Measurements from ENCODE around the gene EXOSC5. TPM values are rescaled to one million over a fixed set of nuclear protein-coding genes. Genes with fewer than 3 reads are reported as not detected.

EXOSC5 gene
- total and polyA plus RNA-seq, 5 experiments from 2014 or later, result 18.3 to 88.0 (median 69.0) TPM

GRCh38 chr19:41424335-41425173 lies 27.4 kb upstream of the EXOSC5 start:
- Mint-ChIP-seq H3K36me3 (peaks cover 0 to 41% (median 7%) of the 10 kb centered on the region in 3 donors), H3K27ac (peak overlapping the region in 5 of 10 donors; percentile 6 to 75 (median 43)), H3K9me3 (no peaks in the 10 kb centered on the region), H3K4me3 (no peak overlapping the region), H3K4me1 (peaks cover 22 to 37% (median 30%) of the 10 kb centered on the region in 4 donors), H3K27me3 (no peaks in the 10 kb centered on the region)
- ATAC-seq (peak in 1 of 2 donors; percentile 16), DNase-seq (no peak)
- POLR2A ChIA-PET, result interaction anchor here (0.5 kb wide), 1 partner anchor 46 kb away, joined by 4 read pairs; no protein-coding TSS in a partner anchor

GRCh38 chr19:41422955-41423354 lies 25.8 kb upstream of the EXOSC5 start:
- Mint-ChIP-seq H3K4me3 (no peak overlapping the region), H3K27ac (no peak overlapping the region), H3K36me3 (peaks cover 0 to 56% (median 7%) of the 10 kb centered on the region in 3 donors), H3K9me3 (no peaks in the 10 kb centered on the region), H3K27me3 (no peaks in the 10 kb centered on the region), H3K4me1 (peaks cover 16 to 24% (median 18%) of the 10 kb centered on the region in 4 donors)
- POLR2A ChIA-PET, result interaction anchor here (0.7 kb wide), 1 partner anchor 24 kb away, joined by 4 read pairs; no protein-coding TSS in a partner anchor
- ATAC-seq (no peak), DNase-seq (no peak)

DNA sequence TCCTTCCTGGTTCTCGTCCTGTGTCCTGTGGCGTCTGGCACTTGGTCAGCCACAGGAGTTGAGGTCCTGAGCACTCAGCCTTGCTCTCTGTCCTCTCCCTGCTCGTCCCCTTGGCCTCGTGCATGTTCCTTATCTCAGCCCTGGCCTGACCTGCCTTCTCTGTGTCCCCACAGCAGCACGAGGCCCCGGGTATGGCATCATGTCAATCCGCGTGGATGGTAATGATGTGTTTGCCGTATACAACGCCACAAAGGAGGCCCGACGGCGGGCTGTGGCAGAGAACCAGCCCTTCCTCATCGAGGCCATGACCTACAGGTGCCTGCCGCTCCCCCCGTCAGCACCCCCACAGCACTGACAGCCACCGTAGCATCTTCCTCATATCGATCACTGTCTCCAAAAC lies 25.3 kb upstream of the EXOSC5 start:
- H3K9me3 Mint-ChIP-seq, result no peaks in the 10 kb centered on the region
- H3K4me3 Mint-ChIP-seq, result no peak overlapping the region
- ATAC-seq (no peak), DNase-seq (no peak)
- POLR2A ChIA-PET, result no interaction called here
- peak overlapping the region in 2 of 10 donors; percentile 14 to 85 for H3K27ac Mint-ChIP-seq
- H3K4me1 Mint-ChIP-seq, result peaks cover 11 to 19% (median 13%) of the 10 kb centered on the region in 4 donors
- H3K27me3 Mint-ChIP-seq, result no peaks in the 10 kb centered on the region
- peaks cover 0 to 61% (median 7%) of the 10 kb centered on the region in 3 donors for H3K36me3 Mint-ChIP-seq

DNA sequence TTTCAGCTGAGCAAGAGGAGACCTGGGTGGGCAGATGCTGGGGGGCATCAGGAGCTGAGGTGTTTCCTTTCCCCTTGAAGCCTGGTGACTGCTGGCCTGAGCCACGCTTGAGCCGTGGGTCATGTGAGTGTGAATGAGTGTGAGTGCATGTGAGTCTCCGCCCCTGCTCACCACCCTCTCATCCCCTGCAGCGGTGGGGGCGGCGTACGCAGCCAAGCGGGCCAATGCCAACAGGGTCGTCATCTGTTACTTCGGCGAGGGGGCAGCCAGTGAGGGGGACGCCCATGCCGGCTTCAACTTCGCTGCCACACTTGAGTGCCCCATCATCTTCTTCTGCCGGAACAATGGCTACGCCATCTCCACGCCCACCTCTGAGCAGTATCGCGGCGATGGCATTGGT lies 24.8 kb upstream of the EXOSC5 start:
- no peak for DNase-seq
- Mint-ChIP-seq H3K36me3 (peaks cover 0 to 66% (median 7%) of the 10 kb centered on the region in 3 donors), H3K27me3 (no peaks in the 10 kb centered on the region), H3K9me3 (no peaks in the 10 kb centered on the region), H3K27ac (peak overlapping the region in 3 of 10 donors; percentile 14 to 86 (median 33)), H3K4me3 (no peak overlapping the region), H3K4me1 (peaks cover 8 to 14% (median 11%) of the 10 kb centered on the region in 4 donors)
- POLR2A ChIA-PET, result no interaction called here
- ATAC-seq, result no peak

- POLR2A ChIA-PET, result interaction anchor here (0.5 kb wide), 1 partner anchor 8 kb away, joined by 6 read pairs; no protein-coding TSS in a partner anchor
- no peaks in the 10 kb centered on the region for H3K9me3 Mint-ChIP-seq
- peak overlapping the region in 2 of 10 donors; percentile 83 to 86 for H3K27ac Mint-ChIP-seq
- ATAC-seq (no peak), DNase-seq (no peak)
- H3K27me3 Mint-ChIP-seq, result no peaks in the 10 kb centered on the region
- H3K4me1 Mint-ChIP-seq, result peaks cover 5 to 10% (median 8%) of the 10 kb centered on the region in 4 donors
- H3K36me3 Mint-ChIP-seq, result peaks cover 0 to 69% (median 7%) of the 10 kb centered on the region in 3 donors
- H3K4me3 Mint-ChIP-seq, result no peak overlapping the region
Observed at GRCh38 chr19:41421314-41421713, 24.2 kb upstream of the EXOSC5 start.

GRCh38 chr19:41420101-41420880 lies 23.1 kb upstream of the EXOSC5 start:
- ATAC-seq (no peak), DNase-seq (no peak)
- Mint-ChIP-seq H3K4me3 (no peak overlapping the region), H3K4me1 (peaks cover 5 to 10% (median 7%) of the 10 kb centered on the region in 4 donors), H3K9me3 (no peaks in the 10 kb centered on the region), H3K36me3 (peaks cover 0 to 79% (median 7%) of the 10 kb centered on the region in 3 donors), H3K27me3 (no peaks in the 10 kb centered on the region), H3K27ac (peak overlapping the region in 1 of 10 donors; percentile 3)
- POLR2A ChIA-PET, result no interaction called here

DNA sequence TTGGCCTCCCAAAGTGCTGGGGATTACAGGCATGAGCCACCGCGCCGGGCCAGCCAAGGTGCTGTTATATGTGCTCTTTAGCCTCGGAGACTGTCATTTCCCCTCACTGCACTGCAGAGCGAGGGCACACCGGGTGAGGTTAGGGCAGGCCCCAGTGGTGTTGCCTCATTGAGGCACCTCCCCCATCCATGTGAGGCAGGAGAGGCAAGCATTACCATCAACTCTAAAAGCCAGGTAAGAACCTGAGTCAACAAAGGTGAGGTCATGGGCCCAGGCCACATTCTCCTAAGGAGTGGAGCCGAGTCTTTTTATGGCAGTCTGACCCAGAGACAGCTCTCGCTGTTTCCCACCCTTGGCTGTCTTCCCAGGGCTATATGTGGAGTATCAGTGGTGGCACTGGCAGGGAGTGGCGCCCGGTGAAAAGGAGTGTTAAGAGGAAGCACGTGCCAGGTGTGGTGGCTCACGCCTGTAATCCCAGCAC lies 19.1 kb upstream of the EXOSC5 start:
- Mint-ChIP-seq H3K27me3 (no peaks in the 10 kb centered on the region), H3K36me3 (peaks cover 0 to 83% (median 7%) of the 10 kb centered on the region in 3 donors), H3K4me1 (peaks cover 2 to 4% (median 3%) of the 10 kb centered on the region in 4 donors), H3K9me3 (no peaks in the 10 kb centered on the region), H3K27ac (no peak overlapping the region), H3K4me3 (no peak overlapping the region)
- ATAC-seq (no peak), DNase-seq (no peak)
- POLR2A ChIA-PET, result no interaction called here

- DNase-seq (no peak), ATAC-seq (no peak)
- POLR2A ChIA-PET, result no interaction called here
- no peaks in the 10 kb centered on the region for H3K9me3 Mint-ChIP-seq
- no peak overlapping the region for H3K4me3 Mint-ChIP-seq
- no peaks in the 10 kb centered on the region for H3K27me3 Mint-ChIP-seq
- peaks cover 0 to 72% (median 4%) of the 10 kb centered on the region in 3 donors for H3K36me3 Mint-ChIP-seq
- no peak overlapping the region for H3K27ac Mint-ChIP-seq
- peaks cover 1 to 6% (median 3%) of the 10 kb centered on the region in 4 donors for H3K4me1 Mint-ChIP-seq
Observed at GRCh38 chr19:41415154-41415571, 18.0 kb upstream of the EXOSC5 start.

DNA sequence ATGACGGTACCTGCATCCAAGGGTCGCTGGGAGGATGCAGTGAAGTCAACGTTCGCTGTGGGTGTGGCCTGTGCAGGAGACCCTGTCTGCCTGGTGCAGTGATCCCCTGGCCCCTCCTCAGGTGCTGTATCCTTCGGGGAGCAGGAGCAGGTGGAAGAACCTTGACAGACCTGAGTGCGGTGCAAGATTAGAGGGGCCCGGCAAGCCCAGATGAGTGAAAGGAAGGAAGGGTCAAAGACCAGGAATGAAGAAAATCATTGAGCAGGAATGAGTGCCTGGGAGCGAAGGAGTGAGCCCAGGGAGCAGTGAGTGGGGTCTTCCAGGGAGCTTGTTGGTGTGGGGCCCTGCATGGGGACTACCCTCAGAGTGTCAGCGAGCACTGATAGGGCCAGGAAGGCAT lies 17.3 kb upstream of the EXOSC5 start:
- Mint-ChIP-seq H3K27me3 (no peaks in the 10 kb centered on the region), H3K9me3 (no peaks in the 10 kb centered on the region), H3K27ac (peak overlapping the region in 1 of 10 donors; percentile 79), H3K4me3 (no peak overlapping the region), H3K4me1 (peaks cover 7 to 12% (median 8%) of the 10 kb centered on the region in 4 donors), H3K36me3 (peaks cover 0 to 66% (median 4%) of the 10 kb centered on the region in 3 donors)
- no peak for DNase-seq
- ATAC-seq, result no peak
- POLR2A ChIA-PET, result interaction anchor here (0.6 kb wide), 1 partner anchor 708 kb away, joined by 4 read pairs; no protein-coding TSS in a partner anchor

GRCh38 chr19:41413947-41414346 lies 16.8 kb upstream of the EXOSC5 start:
- H3K4me1 Mint-ChIP-seq, result peaks cover 11 to 17% (median 12%) of the 10 kb centered on the region in 4 donors
- H3K27ac Mint-ChIP-seq, result peak overlapping the region in 1 of 10 donors; percentile 79
- DNase-seq (no peak), ATAC-seq (no peak)
- H3K27me3 Mint-ChIP-seq, result no peaks in the 10 kb centered on the region
- POLR2A ChIA-PET, result no interaction called here
- H3K9me3 Mint-ChIP-seq, result no peaks in the 10 kb centered on the region
- H3K4me3 Mint-ChIP-seq, result no peak overlapping the region
- peaks cover 0 to 62% (median 4%) of the 10 kb centered on the region in 3 donors for H3K36me3 Mint-ChIP-seq

- H3K27me3 Mint-ChIP-seq, result no peaks in the 10 kb centered on the region
- peaks cover 11 to 18% (median 12%) of the 10 kb centered on the region in 4 donors for H3K4me1 Mint-ChIP-seq
- DNase-seq (no peak), ATAC-seq (no peak)
- no peak overlapping the region for H3K4me3 Mint-ChIP-seq
- H3K9me3 Mint-ChIP-seq, result no peaks in the 10 kb centered on the region
- POLR2A ChIA-PET, result no interaction called here
- peaks cover 0 to 54% (median 4%) of the 10 kb centered on the region in 3 donors for H3K36me3 Mint-ChIP-seq
- no peak overlapping the region for H3K27ac Mint-ChIP-seq
Observed at GRCh38 chr19:41412953-41413352, 15.8 kb upstream of the EXOSC5 start.

GRCh38 chr19:41411968-41412265 lies 14.8 kb upstream of the EXOSC5 start:
- DNase-seq (no peak), ATAC-seq (no peak)
- no peaks in the 10 kb centered on the region for H3K27me3 Mint-ChIP-seq
- peaks cover 11 to 23% (median 16%) of the 10 kb centered on the region in 4 donors for H3K4me1 Mint-ChIP-seq
- H3K9me3 Mint-ChIP-seq, result no peaks in the 10 kb centered on the region
- POLR2A ChIA-PET, result no interaction called here
- H3K4me3 Mint-ChIP-seq, result no peak overlapping the region
- peak overlapping the region in 2 of 10 donors; percentile 9 to 71 for H3K27ac Mint-ChIP-seq
- peaks cover 0 to 44% (median 4%) of the 10 kb centered on the region in 3 donors for H3K36me3 Mint-ChIP-seq
